ENCODE measurements around the gene LRRC8D.

DNA sequence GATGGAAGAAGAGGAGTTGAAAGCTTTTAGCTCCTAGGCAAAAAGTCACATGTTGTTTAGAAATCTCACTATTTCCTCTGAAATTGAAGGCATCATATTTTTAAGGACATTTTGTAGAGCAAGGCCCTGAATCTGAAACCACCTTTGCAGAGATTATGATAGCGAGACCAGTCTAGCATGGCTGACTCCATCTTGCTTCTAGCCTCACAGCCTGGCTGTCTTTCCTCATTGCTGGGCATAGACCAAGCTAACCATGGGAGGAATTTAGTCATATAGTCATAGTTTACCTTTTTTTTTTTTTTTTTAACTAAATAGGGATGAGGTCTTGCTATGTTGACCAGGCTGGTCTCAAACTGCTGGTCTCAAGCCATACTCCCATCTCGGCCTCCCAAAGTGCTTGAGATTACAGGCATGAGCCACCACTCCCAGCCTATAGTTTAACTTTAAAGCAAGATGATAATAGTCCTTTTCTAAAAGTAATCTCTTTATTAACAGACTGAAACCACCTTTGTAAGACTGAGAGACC is 131.8 kb downstream of the LRRC8D start:
- TF ChIP-seq, protein P1, sequence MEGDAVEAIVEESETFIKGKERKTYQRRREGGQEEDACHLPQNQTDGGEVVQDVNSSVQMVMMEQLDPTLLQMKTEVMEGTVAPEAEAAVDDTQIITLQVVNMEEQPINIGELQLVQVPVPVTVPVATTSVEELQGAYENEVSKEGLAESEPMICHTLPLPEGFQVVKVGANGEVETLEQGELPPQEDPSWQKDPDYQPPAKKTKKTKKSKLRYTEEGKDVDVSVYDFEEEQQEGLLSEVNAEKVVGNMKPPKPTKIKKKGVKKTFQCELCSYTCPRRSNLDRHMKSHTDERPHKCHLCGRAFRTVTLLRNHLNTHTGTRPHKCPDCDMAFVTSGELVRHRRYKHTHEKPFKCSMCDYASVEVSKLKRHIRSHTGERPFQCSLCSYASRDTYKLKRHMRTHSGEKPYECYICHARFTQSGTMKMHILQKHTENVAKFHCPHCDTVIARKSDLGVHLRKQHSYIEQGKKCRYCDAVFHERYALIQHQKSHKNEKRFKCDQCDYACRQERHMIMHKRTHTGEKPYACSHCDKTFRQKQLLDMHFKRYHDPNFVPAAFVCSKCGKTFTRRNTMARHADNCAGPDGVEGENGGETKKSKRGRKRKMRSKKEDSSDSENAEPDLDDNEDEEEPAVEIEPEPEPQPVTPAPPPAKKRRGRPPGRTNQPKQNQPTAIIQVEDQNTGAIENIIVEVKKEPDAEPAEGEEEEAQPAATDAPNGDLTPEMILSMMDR (IDR thresholded peaks at IDR 0.05), result no peak
- TF ChIP-seq EP300 (IDR thresholded peaks at IDR 0.05), result no peak
